Mucosa of descending colon (tissue), 3 donors: Measurements from ENCODE around the gene USF1. TPM values are rescaled to one million over a fixed set of nuclear protein-coding genes. Genes with fewer than 3 reads are reported as not detected.

Experiments
- ATAC-seq: fragments of 200-7000 bp; cut with Tn5 transposase; one replicate; pipeline ENCODE4 v1.9.1; 2020; ENCODE audit warnings: mild to moderate bottlenecking, moderate library complexity
- DNase-seq, 3 donors: peaks; one replicate each; pipeline ENCODE4 v3.0.0-alpha.2; 2020
- H3K36me3 ChIP-seq: fragments of 200-600 bp; one replicate; pipeline ENCODE4 v1.8.0; 2021; ENCODE audit warnings: low read depth, mild to moderate bottlenecking
- H3K4me1 ChIP-seq: fragments of 200-600 bp; one replicate; pipeline ENCODE4 v1.8.0; 2021; ENCODE audit warnings: low read depth, mild to moderate bottlenecking
- H3K4me3 ChIP-seq: fragments of 200-600 bp; one replicate; pipeline ENCODE4 v1.8.0; 2021; ENCODE audit warnings: mild to moderate bottlenecking
- H3K9me3 ChIP-seq: fragments of 200-600 bp; one replicate; pipeline ENCODE4 v1.8.0; 2021; ENCODE audit warnings: mild to moderate bottlenecking
- CTCF ChIP-seq: fragments of 200-600 bp; IDR thresholded peaks from one replicate; pipeline ENCODE4 v1.8.0; 2022; ENCODE audit warnings: antibody characterized with exemption, mild to moderate bottlenecking
- intact Hi-C, 2 donors: fragments of 100-400 bp; cut with DNase I in 1 of 2; cut with micrococcal nuclease in 1 of 2; formaldehyde crosslinking; loops; one replicate each; pipeline versions ENCODE4 v1.11.0 to v1.11.1; 2022; cut with DNase I, micrococcal nuclease
- total RNA-seq, 3 donors: library from RNA; stranded (reverse); fragmentation: NEBNext Ultra II Directional in 2 of 3; extraction: Animal tissue kit (Norgen Biotek cat#: 25700) in 2 of 3; gene quantifications; one replicate each; pipeline versions ENCODE4 v1.2.1 to v1.2.4, GENCODE V29; 2021 to 2023
- donor health status: DM: no; HTN: no; CAD: no; lungs with moderate emphysema.
- donor health status: DM: no; HTN: no; CAD: no.
- donor health status: DM: no; HTN: yes; CAD: no.

The USF1 gene
- total RNA-seq, 3 donors from 2014 or later = 66.8 to 80.5 (median 71.7) TPM

- ATAC-seq (no peak), DNase-seq (no peak)
- peaks cover 3% of the 10 kb centered on the region for H3K9me3 ChIP-seq
- no peak overlapping the region for H3K4me3 ChIP-seq
- TF ChIP-seq CTCF = no peak
- no peaks in the 10 kb centered on the region for H3K36me3 ChIP-seq
- H3K4me1 ChIP-seq = no peaks in the 10 kb centered on the region
- intact Hi-C loops = no loop called here
Measured at GRCh38 chr1:161052899-161053298, 7.1 kb upstream of the USF1 start.

GRCh38 chr1:161051219-161051618 lies 5.4 kb upstream of the USF1 start:
- no peak for TF ChIP-seq CTCF
- intact Hi-C loops = no loop called here
- H3K9me3 ChIP-seq = peaks cover 3% of the 10 kb centered on the region

GRCh38 chr1:161048949-161049722 lies 3.4 kb upstream of the USF1 start:
- Histone ChIP-seq H3K9me3 (peaks cover 3% of the 10 kb centered on the region), H3K36me3 (no peaks in the 10 kb centered on the region), H3K4me3 (no peak overlapping the region), H3K4me1 (peaks cover 2% of the 10 kb centered on the region)
- no peak for ATAC-seq
- intact Hi-C loops = loop anchor here in 1 of 2 donors (5.0 kb wide), 1 partner anchor 48 kb away; the partner anchor contains the start of gene KLHDC9
- TF ChIP-seq CTCF = no peak
- no peak for DNase-seq

More at GRCh38 chr1:161051219-161051618, 5.4 kb upstream of the USF1 start:
- no peak for ATAC-seq
- no peaks in the 10 kb centered on the region for H3K36me3 ChIP-seq
- H3K4me3 ChIP-seq = no peak overlapping the region
- no peak for DNase-seq
- no peaks in the 10 kb centered on the region for H3K4me1 ChIP-seq

- peaks cover 7% of the 10 kb centered on the region for H3K4me1 ChIP-seq
- DNase-seq (no peak), ATAC-seq (no peak)
- no peak overlapping the region for H3K4me3 ChIP-seq
- peaks cover 3% of the 10 kb centered on the region for H3K9me3 ChIP-seq
- H3K36me3 ChIP-seq = peaks cover 1% of the 10 kb centered on the region
- no peak for TF ChIP-seq CTCF
- intact Hi-C loops = loop anchor here in 1 of 2 donors (5.0 kb wide), 1 partner anchor 50 kb away; the partner anchor contains the start of gene KLHDC9
Measured at GRCh38 chr1:161047436-161048420, 2.0 kb upstream of the USF1 start.

- DNase-seq (no peak), ATAC-seq (no peak)
- Histone ChIP-seq H3K36me3 (peaks cover 9% of the 10 kb centered on the region), H3K9me3 (peaks cover 3% of the 10 kb centered on the region), H3K4me3 (no peak overlapping the region), H3K4me1 (peaks cover 7% of the 10 kb centered on the region)
- no peak for TF ChIP-seq CTCF
- intact Hi-C loops = loop anchor here in 1 of 2 donors (5.0 kb wide), 1 partner anchor 51 kb away; the partner anchor contains the start of gene KLHDC9
Measured at GRCh38 chr1:161046605-161047228, 940 bp upstream of the USF1 start.
